ENCODE data around the gene EZR.

- TF ChIP-seq CTCF (IDR thresholded peaks at IDR 0.05; ENCODE audit: poor library complexity) (no peak), EZH2phosphoT487 (IDR thresholded peaks at IDR 0.05; ENCODE audit: low read depth, severe bottlenecking, unreplicated experiment) (no peak)
Measured at GRCh38 chr6:158841358-158841757, 22.2 kb upstream of the EZR start.
